Measurements from ENCODE around the gene EEF1A2. TPM values are rescaled to one million over a fixed set of nuclear protein-coding genes. Genes with fewer than 3 reads are reported as not detected.

The EEF1A2 gene
- total and polyA plus RNA-seq, 2 donors (not counting 3 experiments of a cell fraction or from before 2014, with no cell fraction given): 2.7 to 3.4 TPM

DNA sequence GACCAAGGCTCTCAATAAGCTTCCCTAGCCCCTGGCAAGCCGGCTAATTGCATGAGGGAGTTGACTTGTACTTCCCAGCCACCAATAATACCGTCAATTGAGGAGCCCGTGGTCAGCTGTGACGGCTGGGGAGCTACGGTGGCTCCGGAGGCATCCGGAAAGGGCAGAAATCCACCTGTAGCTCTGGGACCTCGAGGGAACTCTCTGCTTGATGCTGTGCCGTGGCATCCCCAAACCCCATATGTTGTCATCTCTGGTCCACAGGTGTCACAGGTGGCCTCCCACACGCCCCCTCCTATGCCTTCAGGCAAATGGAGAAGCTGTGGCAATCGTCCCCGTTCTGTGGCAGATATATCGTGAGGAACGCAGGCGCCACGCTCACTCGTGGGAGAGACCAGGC lies 20.9 kb downstream of the EEF1A2 start:
- DNase-seq (ENCODE audit: low read depth, low spot score) (no peak), FAIRE-seq (no peak)
- no peak overlapping the region for H3K27ac ChIP-seq (ENCODE audit: insufficient read depth, low read depth, low read length)
- H3K9me1 ChIP-seq (replicated peaks; ENCODE audit: control insufficient read depth, extremely low read depth, insufficient read depth, low read length): no peaks in the 10 kb centered on the region
- H3K4me1 ChIP-seq (ENCODE audit: control insufficient read depth, extremely low read depth, insufficient read depth, low read length): no peaks in the 10 kb centered on the region
- no peak overlapping the region for H3K4me2 ChIP-seq (ENCODE audit: insufficient read depth, low read length)
- intact Hi-C loops (cut with micrococcal nuclease): no loop called here
- no peak overlapping the region for H3K4me3 ChIP-seq (replicated peaks in 1 of 3; ENCODE audit: insufficient read depth in 1 of 3, low read depth in 1 of 3, low read length in 3 of 3)
- no TSS peak for BruUV-seq (replicated peaks)
- POLR2A ChIA-PET: no interaction called here
- no peaks in the 10 kb centered on the region for H3K36me3 ChIP-seq (ENCODE audit: control insufficient read depth in 2 of 2, extremely low read depth in 1 of 2, insufficient read depth in 2 of 2, low read length in 2 of 2)
- H3K27me3 ChIP-seq (ENCODE audit: control insufficient read depth in 2 of 2, insufficient read depth in 2 of 2, low read length in 2 of 2): peaks cover 21% of the 10 kb centered on the region in 2 experiments
- no peaks in the 10 kb centered on the region for H3K79me2 ChIP-seq (ENCODE audit: control insufficient read depth, insufficient read depth, low read length)
- dilution Hi-C loops (cut with MboI; ENCODE audit: extremely low pct_ligation_motif_present, low sequenced_read_pairs): no loop called here
- no peaks in the 10 kb centered on the region for H4K20me1 ChIP-seq (replicated peaks; ENCODE audit: control insufficient read depth, extremely low read depth, insufficient read depth, low read length)
- no peak overlapping the region for H3K9ac ChIP-seq (replicated peaks; ENCODE audit: extremely low read depth, insufficient read depth, low read length)
- no peaks in the 10 kb centered on the region for H3K9me3 ChIP-seq (replicated peaks; ENCODE audit: control insufficient read depth, insufficient read depth, low read length)
- H2AFZ ChIP-seq (ENCODE audit: low read depth, low read length): no peak overlapping the region
- CTCF ChIA-PET: interaction anchor here (1.2 to 3.2 kb wide), 2 partner anchors 17 to 18 kb away, joined by 4 to 11 read pairs; no protein-coding TSS in a partner anchor
- TF ChIP-seq GATA2 (IDR thresholded peaks at IDR 0.05; ENCODE audit: insufficient read depth, insufficient read length, low read depth, low read length): no peak

DNA sequence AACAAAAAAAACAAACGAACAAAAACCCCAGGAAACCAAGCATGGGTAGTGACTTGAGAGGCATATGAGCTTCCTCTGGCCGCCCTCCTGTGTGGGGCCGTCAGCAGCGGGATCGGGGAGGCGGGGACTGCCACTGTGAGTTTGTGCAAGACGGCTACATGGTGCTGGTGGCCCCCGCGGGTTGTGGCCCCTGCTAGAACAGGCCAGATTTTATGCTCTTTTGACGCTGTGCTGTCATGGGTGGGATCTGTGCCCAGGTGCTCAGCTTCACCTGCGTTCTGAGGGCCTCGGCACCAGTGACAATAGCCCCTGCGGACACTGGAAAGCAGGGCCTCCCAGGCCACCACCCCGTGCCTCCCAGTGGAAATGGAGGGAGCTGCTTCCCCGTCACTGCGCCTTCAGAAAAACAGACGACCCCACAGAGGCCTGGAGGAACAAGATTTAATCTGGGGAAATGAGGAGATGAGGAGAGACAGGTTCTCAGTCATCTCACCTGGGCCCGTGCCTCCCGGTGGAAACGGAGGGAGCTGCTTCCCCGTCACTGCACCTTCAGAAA lies 21.7 kb downstream of the EEF1A2 start:
- no peaks in the 10 kb centered on the region for H3K4me1 ChIP-seq (ENCODE audit: control insufficient read depth, extremely low read depth, insufficient read depth, low read length)
- no TSS peak for BruUV-seq (replicated peaks)
- H3K79me2 ChIP-seq (ENCODE audit: control insufficient read depth, insufficient read depth, low read length): no peaks in the 10 kb centered on the region
- no peak overlapping the region for H3K4me2 ChIP-seq (ENCODE audit: insufficient read depth, low read length)
- FAIRE-seq: no peak
- no peak overlapping the region for H3K27ac ChIP-seq (ENCODE audit: insufficient read depth, low read depth, low read length)
- no peak for TF ChIP-seq MYC (IDR thresholded peaks at IDR 0.05; ENCODE audit: low read depth, low read length)
- TF ChIP-seq, protein P1, sequence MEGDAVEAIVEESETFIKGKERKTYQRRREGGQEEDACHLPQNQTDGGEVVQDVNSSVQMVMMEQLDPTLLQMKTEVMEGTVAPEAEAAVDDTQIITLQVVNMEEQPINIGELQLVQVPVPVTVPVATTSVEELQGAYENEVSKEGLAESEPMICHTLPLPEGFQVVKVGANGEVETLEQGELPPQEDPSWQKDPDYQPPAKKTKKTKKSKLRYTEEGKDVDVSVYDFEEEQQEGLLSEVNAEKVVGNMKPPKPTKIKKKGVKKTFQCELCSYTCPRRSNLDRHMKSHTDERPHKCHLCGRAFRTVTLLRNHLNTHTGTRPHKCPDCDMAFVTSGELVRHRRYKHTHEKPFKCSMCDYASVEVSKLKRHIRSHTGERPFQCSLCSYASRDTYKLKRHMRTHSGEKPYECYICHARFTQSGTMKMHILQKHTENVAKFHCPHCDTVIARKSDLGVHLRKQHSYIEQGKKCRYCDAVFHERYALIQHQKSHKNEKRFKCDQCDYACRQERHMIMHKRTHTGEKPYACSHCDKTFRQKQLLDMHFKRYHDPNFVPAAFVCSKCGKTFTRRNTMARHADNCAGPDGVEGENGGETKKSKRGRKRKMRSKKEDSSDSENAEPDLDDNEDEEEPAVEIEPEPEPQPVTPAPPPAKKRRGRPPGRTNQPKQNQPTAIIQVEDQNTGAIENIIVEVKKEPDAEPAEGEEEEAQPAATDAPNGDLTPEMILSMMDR (IDR thresholded peaks at IDR 0.05; ENCODE audit: extremely low read depth in 1 of 2, insufficient read depth in 1 of 2, low read depth in 1 of 2, low read length in 2 of 2): no peak
- TF ChIP-seq EZH2 (IDR thresholded peaks at IDR 0.05; ENCODE audit: borderline replicate concordance, low read depth, low read length, severe bottlenecking): no peak
- TF ChIP-seq GATA2 (IDR thresholded peaks at IDR 0.05; ENCODE audit: insufficient read depth, insufficient read length, low read depth, low read length): no peak
- TF ChIP-seq POLR2AphosphoS5 (IDR thresholded peaks at IDR 0.05; ENCODE audit: insufficient read depth, low read depth, low read length): no peak
- TF ChIP-seq POLR2A (IDR thresholded peaks at IDR 0.05; ENCODE audit: low read depth, low read length): no peak
- no peak for TF ChIP-seq JUN (IDR thresholded peaks at IDR 0.05; ENCODE audit: borderline replicate concordance, insufficient read depth, insufficient read length, low read depth)
- TF ChIP-seq FOS (IDR thresholded peaks at IDR 0.05; ENCODE audit: borderline replicate concordance, insufficient read depth, low read length): no peak
- TF ChIP-seq, protein P2, sequence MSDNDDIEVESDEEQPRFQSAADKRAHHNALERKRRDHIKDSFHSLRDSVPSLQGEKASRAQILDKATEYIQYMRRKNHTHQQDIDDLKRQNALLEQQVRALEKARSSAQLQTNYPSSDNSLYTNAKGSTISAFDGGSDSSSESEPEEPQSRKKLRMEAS (IDR thresholded peaks at IDR 0.05; ENCODE audit: insufficient read depth, insufficient read length): no peak
- no peak overlapping the region for H3K9ac ChIP-seq (replicated peaks; ENCODE audit: extremely low read depth, insufficient read depth, low read length)
- no peaks in the 10 kb centered on the region for H4K20me1 ChIP-seq (replicated peaks; ENCODE audit: control insufficient read depth, extremely low read depth, insufficient read depth, low read length)
- dilution Hi-C loops (cut with MboI; ENCODE audit: extremely low pct_ligation_motif_present, low sequenced_read_pairs): no loop called here
- no peak overlapping the region for H2AFZ ChIP-seq (ENCODE audit: low read depth, low read length)
- H3K9me1 ChIP-seq (replicated peaks; ENCODE audit: control insufficient read depth, extremely low read depth, insufficient read depth, low read length): no peaks in the 10 kb centered on the region
- peaks cover 21 to 23% of the 10 kb centered on the region in 2 experiments for H3K27me3 ChIP-seq (ENCODE audit: control insufficient read depth in 2 of 2, insufficient read depth in 2 of 2, low read length in 2 of 2)
- intact Hi-C loops (cut with micrococcal nuclease): no loop called here
- no peak overlapping the region for H3K4me3 ChIP-seq (replicated peaks in 1 of 3; ENCODE audit: insufficient read depth in 1 of 3, low read depth in 1 of 3, low read length in 3 of 3)
- H3K9me3 ChIP-seq (replicated peaks; ENCODE audit: control insufficient read depth, insufficient read depth, low read length): no peaks in the 10 kb centered on the region
- DNase-seq (ENCODE audit: low read depth, low spot score): no peak
- H3K36me3 ChIP-seq (ENCODE audit: control insufficient read depth in 2 of 2, extremely low read depth in 1 of 2, insufficient read depth in 2 of 2, low read length in 2 of 2): no peaks in the 10 kb centered on the region
- ChIA-PET POLR2A (no interaction called here), CTCF (interaction anchor here (1.1 to 3.2 kb wide), 3 partner anchors 17 to 35 kb away, joined by 4 to 11 read pairs (median 4); no protein-coding TSS in a partner anchor)

All from endothelial cell of umbilical vein (primary cell).